Smooth muscle cell (in vitro differentiated cells): ENCODE results near the gene LMAN1. TPM values are rescaled to one million over a fixed set of nuclear protein-coding genes. Genes with fewer than 3 reads are reported as not detected.

Source experiments
- DNase-seq: peaks from one replicate; lab custom pipeline; 2025; ENCODE audit not compliant: unreplicated experiment; lab: John Stamatoyannopoulos, UW
- H2AFZ ChIP-seq: fragments of 200-600 bp; sonication (generic); 2 replicates; pipeline ENCODE4 v1.6.0; 2016; ENCODE audit warnings: antibody characterized with exemption, low read depth, mild to moderate bottlenecking
- H3F3A ChIP-seq: fragments of 200-600 bp; sonication (generic); 2 replicates; pipeline ENCODE4 v1.6.0; 2017; ENCODE audit warnings: antibody characterized with exemption, low read depth
- H3K27ac ChIP-seq: fragments of 200-600 bp; sonication (generic); 2 replicates; pipeline ENCODE4 v1.5.1; 2016; ENCODE audit warnings: low read depth, mild to moderate bottlenecking
- H3K27me3 ChIP-seq: fragments of 200-600 bp; sonication (generic); 2 replicates; pipeline ENCODE4 v1.6.1; 2016; ENCODE audit warnings: low read depth, mild to moderate bottlenecking
- H3K36me3 ChIP-seq: fragments of 200-600 bp; sonication (generic); 2 replicates; pipeline ENCODE4 v1.5.1; 2016; ENCODE audit warnings: low read depth
- H3K4me1 ChIP-seq: fragments of 200-600 bp; sonication (generic); 2 replicates; pipeline ENCODE4 v1.5.1; 2016; ENCODE audit warnings: low read depth
- H3K4me2 ChIP-seq: fragments of 200-600 bp; sonication (generic); 2 replicates; pipeline ENCODE4 v1.6.0; 2016; ENCODE audit warnings: mild to moderate bottlenecking
- H3K4me3 ChIP-seq: fragments of 200-600 bp; sonication (generic); 2 replicates; pipeline ENCODE4 v1.5.1; 2016; ENCODE audit warnings: mild to moderate bottlenecking
- H3K79me2 ChIP-seq: fragments of 200-600 bp; sonication (generic); 2 replicates; pipeline ENCODE4 v1.6.0; 2016; ENCODE audit warnings: low read depth, mild to moderate bottlenecking
- H3K9ac ChIP-seq: fragments of 200-600 bp; sonication (generic); 2 replicates; pipeline ENCODE4 v1.6.0; 2016; ENCODE audit warnings: low read depth
- H3K9me3 ChIP-seq: fragments of 200-600 bp; sonication (generic); replicated peaks from 2 replicates; pipeline ENCODE4 v1.5.1; 2016; ENCODE audit warnings: low read depth
- H4K20me1 ChIP-seq: fragments of 200-600 bp; sonication (generic); 2 replicates; pipeline ENCODE4 v1.6.0; 2016; ENCODE audit warnings: low read depth
- WGBS: methylation state at CpG from one replicate; pipeline ENCODE4 v1.1.7; 2016; ENCODE audit warnings: low lambda C conversion rate; 5-methylcytosine and 5-hydroxymethylcytosine counted together
- polyA plus RNA-seq: library from polyadenylated mRNA; unstranded; fragments of >200 nt; fragmentation: Nextera tagmentation; extraction: Ambion mirVana; gene quantifications from 2 replicates; pipeline ENCODE4 v1.2.1, GENCODE V29; 2016
- total RNA-seq: library from RNA; depleted of rRNA; stranded (reverse); fragments of >200 nt; gene quantifications from 2 replicates; pipeline ENCODE4 v1.2.3, GENCODE V29; 2014
- TF ChIP-seq, protein P1 (sequence below): fragments of 200-600 bp; sonication (generic); IDR thresholded peaks from 2 replicates; pipeline ENCODE4 v1.5.1; 2017; ENCODE audit warnings: borderline replicate concordance, mild to moderate bottlenecking, antibody characterized with exemption; ENCODE audit not compliant: insufficient read depth, poor library complexity, severe bottlenecking

LMAN1 gene
- total and polyA plus RNA-seq, 2 experiments from 2014 or later = 120 to 206 TPM

DNA sequence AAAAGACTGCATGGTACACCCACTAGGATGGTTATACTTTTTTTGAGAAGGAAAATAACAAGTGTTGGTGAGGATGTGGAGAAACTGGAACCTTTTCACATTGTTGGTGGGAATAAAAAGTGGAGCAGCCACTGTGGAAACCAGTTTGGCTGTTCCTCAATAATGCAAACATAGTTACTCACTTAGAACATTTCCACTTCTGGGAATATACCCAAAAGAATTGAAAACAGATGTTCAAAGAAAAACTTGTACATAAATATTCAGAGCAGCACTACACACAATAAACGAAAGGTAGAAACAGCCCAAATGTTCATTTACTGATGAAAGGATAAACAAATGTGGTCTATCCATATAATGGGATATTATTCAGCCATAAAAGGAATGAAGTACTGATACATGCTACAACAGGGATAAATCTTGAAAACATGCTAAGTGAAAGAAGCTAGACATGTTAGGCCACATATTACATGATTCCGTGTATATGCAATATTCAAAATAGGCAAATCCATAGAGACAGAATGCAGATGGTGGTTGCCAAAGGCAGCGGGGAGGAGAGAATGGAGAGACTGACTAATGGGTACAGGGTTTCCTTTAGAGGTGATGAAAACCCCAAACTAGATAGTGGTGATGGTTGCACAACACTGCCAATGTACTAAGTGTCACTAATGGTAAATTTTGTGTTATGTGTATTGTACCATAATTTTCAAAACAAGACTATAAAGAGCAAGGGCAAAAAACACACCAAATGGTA is 20.9 kb upstream of the LMAN1 start:
- H3K4me1 ChIP-seq = peaks cover 47% of the 10 kb centered on the region
- TF ChIP-seq, protein P1, sequence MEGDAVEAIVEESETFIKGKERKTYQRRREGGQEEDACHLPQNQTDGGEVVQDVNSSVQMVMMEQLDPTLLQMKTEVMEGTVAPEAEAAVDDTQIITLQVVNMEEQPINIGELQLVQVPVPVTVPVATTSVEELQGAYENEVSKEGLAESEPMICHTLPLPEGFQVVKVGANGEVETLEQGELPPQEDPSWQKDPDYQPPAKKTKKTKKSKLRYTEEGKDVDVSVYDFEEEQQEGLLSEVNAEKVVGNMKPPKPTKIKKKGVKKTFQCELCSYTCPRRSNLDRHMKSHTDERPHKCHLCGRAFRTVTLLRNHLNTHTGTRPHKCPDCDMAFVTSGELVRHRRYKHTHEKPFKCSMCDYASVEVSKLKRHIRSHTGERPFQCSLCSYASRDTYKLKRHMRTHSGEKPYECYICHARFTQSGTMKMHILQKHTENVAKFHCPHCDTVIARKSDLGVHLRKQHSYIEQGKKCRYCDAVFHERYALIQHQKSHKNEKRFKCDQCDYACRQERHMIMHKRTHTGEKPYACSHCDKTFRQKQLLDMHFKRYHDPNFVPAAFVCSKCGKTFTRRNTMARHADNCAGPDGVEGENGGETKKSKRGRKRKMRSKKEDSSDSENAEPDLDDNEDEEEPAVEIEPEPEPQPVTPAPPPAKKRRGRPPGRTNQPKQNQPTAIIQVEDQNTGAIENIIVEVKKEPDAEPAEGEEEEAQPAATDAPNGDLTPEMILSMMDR = no peak
- H3K36me3 ChIP-seq = no peaks in the 10 kb centered on the region
- H2AFZ ChIP-seq = no peak overlapping the region
- H3K4me2 ChIP-seq = no peak overlapping the region
- no peaks in the 10 kb centered on the region for H3F3A ChIP-seq
- 95% methylated on average over 3 of the region's 3 CpGs for WGBS
- H4K20me1 ChIP-seq = no peaks in the 10 kb centered on the region
- no peak overlapping the region for H3K4me3 ChIP-seq
- H3K27ac ChIP-seq = no peak overlapping the region
- H3K9me3 ChIP-seq = no peaks in the 10 kb centered on the region
- H3K27me3 ChIP-seq = peaks cover 63% of the 10 kb centered on the region
- no peak for DNase-seq
- H3K9ac ChIP-seq = no peak overlapping the region
- no peaks in the 10 kb centered on the region for H3K79me2 ChIP-seq

DNA sequence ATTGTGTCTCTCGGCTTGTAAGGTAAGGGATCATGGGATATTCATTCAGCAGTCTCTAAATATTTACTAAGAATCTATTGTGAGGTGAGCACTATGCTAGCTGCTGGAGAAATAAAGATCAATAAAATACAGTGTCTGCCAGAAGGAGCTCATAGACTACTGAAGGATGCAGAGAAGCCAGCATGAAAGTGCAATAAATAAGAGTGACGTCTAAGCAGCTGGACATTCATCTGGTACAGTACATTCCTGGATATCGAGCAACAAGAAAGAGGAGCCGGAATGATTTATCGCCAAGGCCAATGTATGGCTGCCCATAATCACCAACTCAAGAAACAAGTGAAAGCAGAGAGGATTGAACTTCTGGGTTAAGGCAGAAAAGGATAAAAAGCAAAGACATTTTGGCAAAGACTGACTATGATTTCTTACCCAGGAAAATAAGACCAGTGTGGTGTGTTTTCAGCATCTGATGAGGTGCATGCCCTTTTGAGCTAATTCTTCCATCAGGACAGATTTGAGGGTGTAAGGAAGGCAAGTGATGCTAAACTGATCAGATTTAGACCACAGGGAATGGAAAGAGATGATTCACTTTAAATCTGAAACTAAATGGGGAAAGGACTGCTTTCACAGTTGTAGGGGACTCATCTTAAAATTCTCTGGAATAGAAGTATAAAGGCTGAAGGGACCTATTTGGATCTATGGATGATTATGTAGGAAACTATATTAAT is 18.7 kb upstream of the LMAN1 start:
- no peak for DNase-seq
- Histone ChIP-seq H3K4me3 (no peak overlapping the region), H3K4me2 (no peak overlapping the region), H4K20me1 (no peaks in the 10 kb centered on the region), H2AFZ (no peak overlapping the region), H3K9me3 (no peaks in the 10 kb centered on the region), H3K4me1 (peaks cover 35% of the 10 kb centered on the region), H3K9ac (no peak overlapping the region), H3K27ac (no peak overlapping the region), H3K79me2 (no peaks in the 10 kb centered on the region), H3K36me3 (no peaks in the 10 kb centered on the region), H3K27me3 (peaks cover 44% of the 10 kb centered on the region), H3F3A (no peaks in the 10 kb centered on the region)
- TF ChIP-seq, protein P1 = no peak
- WGBS = 73% methylated on average over 5 of the region's 5 CpGs

DNA sequence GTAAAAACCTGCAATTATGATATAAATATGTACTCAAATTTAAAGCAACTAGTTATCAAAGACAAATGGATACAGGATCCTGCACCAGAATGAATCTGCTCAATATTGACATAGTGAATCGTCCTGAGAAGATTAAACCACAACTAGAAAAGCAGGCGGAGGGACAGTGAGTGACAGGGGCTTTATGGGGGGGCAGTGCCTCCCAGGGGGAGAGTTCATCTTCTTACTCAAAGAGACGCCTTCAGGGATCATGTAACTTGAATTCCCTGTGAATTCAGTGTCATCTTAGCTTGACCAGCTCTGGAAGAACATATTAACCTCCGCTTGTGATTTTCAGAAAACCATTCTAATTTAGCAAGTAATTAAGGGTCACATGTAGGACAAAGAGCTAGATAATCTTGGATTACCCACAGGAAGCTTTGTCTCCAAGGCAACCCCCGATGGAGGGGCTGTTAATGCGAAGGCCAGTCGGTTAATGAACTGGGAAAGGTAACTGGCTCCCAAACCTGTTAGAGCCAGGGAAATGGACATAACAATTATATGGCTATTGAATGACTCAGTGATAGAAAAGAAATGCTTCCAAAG is 17.4 kb upstream of the LMAN1 start:
- Histone ChIP-seq H3K4me1 (peaks cover 43% of the 10 kb centered on the region), H3F3A (no peaks in the 10 kb centered on the region), H4K20me1 (no peaks in the 10 kb centered on the region), H3K27me3 (peaks cover 52% of the 10 kb centered on the region), H3K79me2 (no peaks in the 10 kb centered on the region), H3K4me3 (no peak overlapping the region), H2AFZ (no peak overlapping the region), H3K9ac (no peak overlapping the region), H3K36me3 (no peaks in the 10 kb centered on the region), H3K27ac (no peak overlapping the region), H3K9me3 (no peaks in the 10 kb centered on the region), H3K4me2 (no peak overlapping the region)
- DNase-seq = no peak
- 67% methylated on average over 7 of the region's 7 CpGs for WGBS
- TF ChIP-seq, protein P1 = no peak
